ENCODE data around the gene TIPRL. TPM values are rescaled to one million over a fixed set of nuclear protein-coding genes. Genes with fewer than 3 reads are reported as not detected.

TIPRL gene
- polyA plus RNA-seq, 1 of the 3 experiments (the other 2 are of a cell fraction), result 16.4 TPM

DNA sequence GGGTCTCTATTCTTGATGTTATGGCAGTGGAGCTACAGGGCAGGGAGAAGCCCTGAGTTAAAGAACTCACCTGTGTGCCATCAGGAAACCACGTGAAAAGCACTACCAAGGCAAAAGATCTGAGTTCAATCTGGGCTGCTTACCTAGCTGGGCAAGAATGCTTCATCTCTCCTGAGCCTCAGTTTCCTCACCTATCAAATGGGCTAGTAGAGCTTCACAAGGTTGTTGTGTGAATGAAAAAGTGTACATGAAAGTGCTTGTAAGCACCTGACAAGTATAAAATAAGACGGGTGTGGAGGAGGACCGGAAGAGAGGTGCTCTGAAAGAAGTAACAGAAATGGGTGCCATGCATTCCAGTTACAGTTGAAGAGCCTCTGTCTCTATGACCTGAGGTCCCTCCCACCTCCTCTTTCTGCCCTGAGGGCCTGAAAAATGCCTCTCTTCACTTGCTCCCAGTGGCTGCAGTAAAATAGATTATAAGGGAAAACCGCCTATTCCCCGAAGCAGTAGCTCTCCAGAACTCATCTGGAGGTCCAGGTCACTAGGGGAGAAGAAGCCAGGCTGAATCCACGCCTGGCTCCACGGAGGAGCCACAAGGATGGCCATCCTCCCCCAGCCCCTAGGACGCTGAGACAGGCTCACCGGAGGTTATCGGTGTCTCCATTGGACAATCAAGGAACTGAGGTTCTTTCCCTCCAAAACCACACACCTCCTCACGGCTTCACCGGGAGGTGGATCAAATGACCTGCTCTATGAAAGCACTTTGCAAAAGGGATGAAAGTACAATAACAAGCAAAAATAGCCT, 43.4 kb upstream of the TIPRL start:
- Histone ChIP-seq H3K9ac (peak overlapping the region; percentile 79), H3K79me2 (ENCODE audit: insufficient read depth) (peaks cover 62% of the 10 kb centered on the region), H3K4me2 (peak overlapping the region; percentile 92), H3K36me3 (replicated peaks in 1 of 2; ENCODE audit: control insufficient read depth in 1 of 2, insufficient read depth in 2 of 2, low read length in 1 of 2) (peaks cover 10 to 14% of the 10 kb centered on the region in 2 experiments), H3K9me2 (no peaks in the 10 kb centered on the region), H3F3A (replicated peaks; ENCODE audit: insufficient read depth) (peaks cover 7% of the 10 kb centered on the region), H3K9me3 (no peaks in the 10 kb centered on the region), H3K27me3 (ENCODE audit: insufficient read depth) (no peaks in the 10 kb centered on the region), H2AFZ (ENCODE audit: low read depth) (peak overlapping the region; percentile 44; the same call in 1 of the 2 replicates), H3K4me1 (ENCODE audit: control insufficient read depth in 1 of 2, insufficient read depth in 2 of 2, low read depth in 1 of 2, low read length in 1 of 2) (peaks cover 13% of the 10 kb centered on the region in 2 experiments; a peak in 3 of 4 replicates), H3K4me3 (ENCODE audit: low read depth in 2 of 2, low read length in 1 of 2) (peak overlapping the region; percentile 82 to 91), H3K27ac (ENCODE audit: low read depth in 2 of 2, low read length in 1 of 2) (peak overlapping the region in 1 of 2 experiments; percentile 62; a peak in 1 of 4 replicates), H4K20me1 (ENCODE audit: insufficient read depth) (peaks cover 8% of the 10 kb centered on the region; the same call in 1 of the 2 replicates)
- TF ChIP-seq FOXJ3 (CRISPR knock-in tag; IDR thresholded peaks at IDR 0.05) (no peak), FOXM1 (IDR thresholded peaks at IDR 0.05; ENCODE audit: low read depth) (no peak), RFX5 (IDR thresholded peaks at IDR 0.05; ENCODE audit: low read length) (no peak), EP300 (IDR thresholded peaks at IDR 0.05; ENCODE audit: borderline replicate concordance in 1 of 2, low read depth in 1 of 2, low read length in 1 of 2) (no peak), RAD21 (IDR thresholded peaks at IDR 0.05; ENCODE audit: low read length) (no peak)
- 48% methylated on average over 11 of the region's 12 CpGs for WGBS (ENCODE audit: low lambda C conversion rate)
- ChIA-PET POLR2A (interaction anchor here (1.2 kb wide), 1 partner anchor 199 kb away, joined by 3 read pairs; the partner anchor contains the start of gene DCAF6), CTCF (interaction anchor here (0.6 to 3.7 kb wide), 5 partner anchors 11 to 66 kb away, joined by 3 to 24 read pairs (median 4); no protein-coding TSS in a partner anchor)
- peak; percentile 50 for DNase-seq

- peaks cover 8% of the 10 kb centered on the region; the same call in 1 of the 2 replicates for H4K20me1 ChIP-seq (ENCODE audit: insufficient read depth)
- peaks cover 7% of the 10 kb centered on the region for H3F3A ChIP-seq (replicated peaks; ENCODE audit: insufficient read depth)
- peaks cover 54% of the 10 kb centered on the region for H3K79me2 ChIP-seq (ENCODE audit: insufficient read depth)
- ChIA-PET POLR2A (interaction anchor here (1.2 kb wide), 1 partner anchor 200 kb away, joined by 3 read pairs; the partner anchor contains the start of gene DCAF6), CTCF (interaction anchor here (0.6 to 3.7 kb wide), 5 partner anchors 10 to 422 kb away, joined by 3 to 24 read pairs (median 3); no protein-coding TSS in a partner anchor)
- H3K4me2 ChIP-seq, result peak overlapping the region; percentile 92
- DNase-seq, result peak; percentile 77
- H3K27ac ChIP-seq (ENCODE audit: low read depth in 2 of 2, low read length in 1 of 2), result peak overlapping the region; percentile 62 to 71; a peak in 3 of 4 replicates
- 5% methylated on average over 16 of the region's 63 CpGs for WGBS (ENCODE audit: low lambda C conversion rate)
- peak overlapping the region; percentile 44; the same call in 1 of the 2 replicates for H2AFZ ChIP-seq (ENCODE audit: low read depth)
- no peak for TF ChIP-seq TEAD4 (IDR thresholded peaks at IDR 0.05; ENCODE audit: borderline replicate concordance, insufficient read depth)
- 0 out of 2 replicates have a peak, but pooled peaks have one; percentile 36 for TF ChIP-seq SIN3A (IDR thresholded peaks at IDR 0.05; ENCODE audit: borderline replicate concordance, low read depth, low read length)
- TF ChIP-seq YY1 (IDR thresholded peaks at IDR 0.05; ENCODE audit: low read depth), result 0 out of 2 replicates have a peak, but pooled peaks have one; percentile 12
- TF ChIP-seq RCOR1 (IDR thresholded peaks at IDR 0.05; ENCODE audit: low read length), result no peak
- no peak for TF ChIP-seq GATA2 (CRISPR knock-in tag; IDR thresholded peaks at IDR 0.05)
- no peak for TF ChIP-seq PBX3 (IDR thresholded peaks at IDR 0.05)
- TF ChIP-seq RFX5 (IDR thresholded peaks at IDR 0.05; ENCODE audit: low read length), result no peak
- TF ChIP-seq MXI1 (IDR thresholded peaks at IDR 0.05; ENCODE audit: low read depth, low read length), result peak; percentile 57; the same call in 1 of the 2 replicates
- TF ChIP-seq MEF2A (IDR thresholded peaks at IDR 0.05; ENCODE audit: borderline replicate concordance, low read depth), result no peak
- no peak for TF ChIP-seq ELF1 (IDR thresholded peaks at IDR 0.05)
- no peaks in the 10 kb centered on the region for H3K27me3 ChIP-seq (ENCODE audit: insufficient read depth)
- peak overlapping the region; percentile 79 for H3K9ac ChIP-seq
- peaks cover 7 to 8% of the 10 kb centered on the region in 2 experiments for H3K36me3 ChIP-seq (replicated peaks in 1 of 2; ENCODE audit: control insufficient read depth in 1 of 2, insufficient read depth in 2 of 2, low read length in 1 of 2)
- no peaks in the 10 kb centered on the region for H3K9me3 ChIP-seq
- H3K9me2 ChIP-seq, result no peaks in the 10 kb centered on the region
- H3K4me3 ChIP-seq (ENCODE audit: low read depth in 2 of 2, low read length in 1 of 2), result peak overlapping the region; percentile 82 to 91
- H3K4me1 ChIP-seq (ENCODE audit: control insufficient read depth in 1 of 2, insufficient read depth in 2 of 2, low read depth in 1 of 2, low read length in 1 of 2), result peaks cover 13% of the 10 kb centered on the region in 2 experiments; a peak in 3 of 4 replicates
Measured at GRCh38 chr1:168135921-168136708, 42.6 kb upstream of the TIPRL start.
